Activated CD4-positive, alpha-beta memory T cell treated with anti-CD3 and anti-CD28 coated beads, Interleukin-2, amount 10 ng/mL, durations not matched to agents 7 days and 5 days (primary cell): Measurements from ENCODE around the gene FOLR2. TPM values are rescaled to one million over a fixed set of nuclear protein-coding genes. Genes with fewer than 3 reads are reported as not detected.
"Not testable (repeated sequence)": the region's sequence is repeated elsewhere in the genome, so short reads cannot be mapped to it uniquely, and the experiment has no call there.

ENCODE experiments used
- CTCF ChIA-PET: fragments of 350-600 bp; sonication (Branson Sonifier 250); formaldehyde crosslinking; loops from one replicate; lab custom pipeline; 2021; ENCODE audit warnings: antibody characterized with exemption, inconsistent platforms; lab: Charles Lee
- POLR2A ChIA-PET: fragments of 350-600 bp; sonication (Branson Sonifier 250); formaldehyde crosslinking; loops from one replicate; lab custom pipeline; 2021; ENCODE audit warnings: antibody characterized with exemption; lab: Charles Lee
- DNase-seq: peaks from one replicate; pipeline ENCODE4 v3.0.0-alpha.2; 2020
- H3K27ac Mint-ChIP-seq: one replicate; pipeline ENCODE4 v1.8.0; 2021; ENCODE audit warnings: mild to moderate bottlenecking, mixed read lengths
- H3K27me3 Mint-ChIP-seq: one replicate; pipeline ENCODE4 v1.8.0; 2021; ENCODE audit warnings: mixed read lengths
- H3K36me3 Mint-ChIP-seq: one replicate; pipeline ENCODE4 v1.8.0; 2021; ENCODE audit warnings: low read depth, mixed read lengths
- H3K4me1 Mint-ChIP-seq: one replicate; pipeline ENCODE4 v1.8.0; 2021; ENCODE audit warnings: mixed read lengths
- H3K4me3 Mint-ChIP-seq: one replicate; pipeline ENCODE4 v1.8.0; 2021; ENCODE audit warnings: mild to moderate bottlenecking, mixed read lengths
- H3K9me3 Mint-ChIP-seq: one replicate; pipeline ENCODE4 v1.8.0; 2021; ENCODE audit warnings: mixed read lengths
- total RNA-seq, 2 experiments: library from RNA; stranded (reverse); gene quantifications; one replicate each; pipeline ENCODE4 v1.2.3, GENCODE V29; 2021

The FOLR2 gene
- total RNA-seq, 2 experiments from 2014 or later = not detected

DNA sequence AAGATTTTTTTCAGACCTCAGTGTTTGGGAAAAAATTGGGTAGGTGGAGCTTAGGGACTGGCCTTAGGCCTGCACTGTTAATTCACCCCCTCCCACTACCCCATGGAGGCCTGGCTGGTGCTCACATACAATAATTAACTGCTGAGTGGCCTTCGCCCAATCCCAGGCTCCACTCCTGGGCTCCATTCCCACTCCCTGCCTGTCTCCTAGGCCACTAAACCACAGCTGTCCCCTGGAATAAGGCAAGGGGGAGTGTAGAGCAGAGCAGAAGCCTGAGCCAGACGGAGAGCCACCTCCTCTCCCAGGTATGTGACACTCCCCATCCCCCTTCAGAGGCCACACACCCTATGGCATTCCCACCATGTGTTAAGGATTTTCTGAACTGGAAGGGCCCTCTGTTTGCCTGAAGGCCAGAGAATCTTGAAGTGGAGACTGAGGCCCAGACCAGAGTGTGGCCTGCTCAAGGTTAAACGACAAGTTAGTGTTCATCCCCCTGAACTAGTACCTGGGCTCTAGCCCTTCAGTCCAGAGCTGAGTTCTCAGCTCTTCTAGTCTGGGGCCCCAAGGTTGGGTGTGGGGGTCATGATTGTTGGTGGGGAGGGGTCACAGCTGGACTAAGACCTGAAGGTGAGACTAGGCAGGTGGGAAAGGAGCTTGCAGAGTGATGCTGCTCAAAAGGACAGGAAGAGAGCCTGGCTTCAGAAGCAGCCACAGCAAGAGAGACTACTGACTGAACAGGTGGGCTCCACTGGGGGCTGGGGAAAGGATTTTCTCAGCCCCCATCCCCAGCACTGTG, 26.9 kb upstream of the FOLR2 start:
- no peak for DNase-seq
- Mint-ChIP-seq H3K4me3 (no peak overlapping the region), H3K27ac (no peak overlapping the region), H3K9me3 (no peaks in the 10 kb centered on the region), H3K36me3 (no peaks in the 10 kb centered on the region), H3K4me1 (no peaks in the 10 kb centered on the region), H3K27me3 (no peaks in the 10 kb centered on the region)
- ChIA-PET CTCF (interaction anchor here (0.9 to 1.5 kb wide), 2 partner anchors 45 to 241 kb away, joined by 3 read pairs; no protein-coding TSS in a partner anchor), POLR2A (no interaction called here)

DNA sequence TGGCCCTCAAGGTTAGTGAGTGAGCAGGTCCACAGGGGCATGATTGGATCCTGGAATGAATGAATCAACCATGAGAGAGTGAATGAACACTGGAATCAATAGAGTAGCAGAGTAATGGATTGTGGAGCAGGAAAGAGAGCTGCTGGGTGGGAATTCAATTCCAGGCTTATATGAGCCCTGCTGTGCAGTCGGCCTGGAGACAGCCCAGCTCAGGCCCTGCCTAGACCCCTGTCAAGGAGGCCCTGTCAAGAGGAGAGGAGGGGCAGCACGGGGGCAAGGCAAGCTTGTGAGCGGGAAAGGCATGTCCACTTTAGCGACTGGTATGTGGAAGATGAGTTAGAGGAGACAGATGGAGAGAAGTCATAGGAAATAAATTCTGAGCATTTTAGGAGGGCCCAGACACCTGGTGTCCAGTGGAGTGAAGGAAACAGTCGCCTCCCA, 25.9 kb upstream of the FOLR2 start:
- Mint-ChIP-seq H3K4me3 (no peak overlapping the region), H3K4me1 (no peaks in the 10 kb centered on the region), H3K27ac (no peak overlapping the region), H3K36me3 (no peaks in the 10 kb centered on the region), H3K9me3 (no peaks in the 10 kb centered on the region), H3K27me3 (no peaks in the 10 kb centered on the region)
- ChIA-PET POLR2A (no interaction called here), CTCF (interaction anchor here (0.7 kb wide), 1 partner anchor 111 kb away, joined by 4 read pairs; no protein-coding TSS in a partner anchor)
- DNase-seq = no peak

DNA sequence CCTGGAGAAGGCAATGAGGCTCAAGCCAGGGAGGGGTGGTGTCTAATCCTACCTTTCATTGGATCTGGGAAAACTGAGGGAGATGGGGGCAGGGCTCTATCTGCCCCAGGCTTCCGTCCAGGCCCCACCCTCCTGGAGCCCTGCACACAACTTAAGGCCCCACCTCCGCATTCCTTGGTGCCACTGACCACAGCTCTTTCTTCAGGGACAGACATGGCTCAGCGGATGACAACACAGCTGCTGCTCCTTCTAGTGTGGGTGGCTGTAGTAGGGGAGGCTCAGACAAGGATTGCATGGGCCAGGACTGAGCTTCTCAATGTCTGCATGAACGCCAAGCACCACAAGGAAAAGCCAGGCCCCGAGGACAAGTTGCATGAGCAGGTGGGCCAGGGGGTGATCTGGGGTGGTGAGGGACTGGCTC, 24.6 kb upstream of the FOLR2 start, which contains the start of gene FOLR1:
Gene FOLR1 (plus strand): TSS at position 180 of the 421 bp plus-strand sequence. CDS start 34 bp downstream, at position 214.
- Mint-ChIP-seq H3K36me3 (no peaks in the 10 kb centered on the region), H3K27me3 (no peaks in the 10 kb centered on the region), H3K4me1 (no peaks in the 10 kb centered on the region), H3K9me3 (no peaks in the 10 kb centered on the region), H3K27ac (no peak within 1 kb of the TSS), H3K4me3 (no peak within 1 kb of the TSS)
- no peak for DNase-seq
- ChIA-PET POLR2A (no interaction called here), CTCF (interaction anchor here (1.0 kb wide), 1 partner anchor 9 kb away, joined by 5 read pairs; no protein-coding TSS in a partner anchor)

DNA sequence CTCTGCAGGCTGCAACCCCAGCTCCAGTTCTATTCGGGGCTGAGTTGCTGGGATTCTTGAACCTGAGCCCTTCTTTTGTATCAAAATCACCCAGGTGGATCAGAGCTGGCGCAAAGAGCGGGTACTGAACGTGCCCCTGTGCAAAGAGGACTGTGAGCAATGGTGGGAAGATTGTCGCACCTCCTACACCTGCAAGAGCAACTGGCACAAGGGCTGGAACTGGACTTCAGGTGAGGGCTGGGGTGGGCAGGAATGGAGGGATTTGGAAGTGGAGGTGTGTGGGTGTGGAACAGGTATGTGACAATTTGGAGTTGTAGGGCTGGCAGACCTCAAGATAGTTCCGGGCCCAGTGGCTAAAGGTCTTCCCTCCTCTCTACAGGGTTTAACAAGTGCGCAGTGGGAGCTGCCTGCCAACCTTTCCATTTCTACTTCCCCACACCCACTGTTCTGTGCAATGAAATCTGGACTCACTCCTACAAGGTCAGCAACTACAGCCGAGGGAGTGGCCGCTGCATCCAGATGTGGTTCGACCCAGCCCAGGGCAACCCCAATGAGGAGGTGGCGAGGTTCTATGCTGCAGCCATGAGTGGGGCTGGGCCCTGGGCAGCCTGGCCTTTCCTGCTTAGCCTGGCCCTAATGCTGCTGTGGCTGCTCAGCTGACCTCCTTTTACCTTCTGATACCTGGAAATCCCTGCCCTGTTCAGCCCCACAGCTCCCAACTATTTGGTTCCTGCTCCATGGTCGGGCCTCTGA, 20.9 kb upstream of the FOLR2 start:
- Mint-ChIP-seq H3K4me1 (no peaks in the 10 kb centered on the region), H3K9me3 (no peaks in the 10 kb centered on the region), H3K4me3 (no peak overlapping the region), H3K27me3 (no peaks in the 10 kb centered on the region), H3K36me3 (no peaks in the 10 kb centered on the region), H3K27ac (no peak overlapping the region)
- CTCF ChIA-PET = no interaction called here
- no peak for DNase-seq
- POLR2A ChIA-PET = no interaction called here

DNA sequence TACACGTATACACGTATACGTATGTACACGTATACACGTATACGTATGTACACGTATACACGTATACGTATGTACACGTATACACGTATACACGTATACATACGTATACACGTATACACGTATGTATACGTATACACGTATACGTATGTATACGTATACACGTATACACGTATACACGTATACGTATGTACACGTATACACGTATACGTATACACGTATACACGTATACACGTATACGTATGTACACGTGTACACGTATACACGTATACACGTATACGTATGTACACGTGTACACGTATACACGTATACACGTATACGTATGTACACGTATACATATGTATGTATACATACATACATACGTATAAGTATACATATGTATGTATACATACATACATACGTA, 15.1 kb upstream of the FOLR2 start:
- CTCF ChIA-PET, H3K9me3 Mint-ChIP-seq, H3K27ac Mint-ChIP-seq, POLR2A ChIA-PET, H3K27me3 Mint-ChIP-seq, DNase-seq, H3K4me3 Mint-ChIP-seq, H3K36me3 Mint-ChIP-seq: not testable (repeated sequence)
- H3K4me1 Mint-ChIP-seq = peaks cover 11% of the 10 kb centered on the region

DNA sequence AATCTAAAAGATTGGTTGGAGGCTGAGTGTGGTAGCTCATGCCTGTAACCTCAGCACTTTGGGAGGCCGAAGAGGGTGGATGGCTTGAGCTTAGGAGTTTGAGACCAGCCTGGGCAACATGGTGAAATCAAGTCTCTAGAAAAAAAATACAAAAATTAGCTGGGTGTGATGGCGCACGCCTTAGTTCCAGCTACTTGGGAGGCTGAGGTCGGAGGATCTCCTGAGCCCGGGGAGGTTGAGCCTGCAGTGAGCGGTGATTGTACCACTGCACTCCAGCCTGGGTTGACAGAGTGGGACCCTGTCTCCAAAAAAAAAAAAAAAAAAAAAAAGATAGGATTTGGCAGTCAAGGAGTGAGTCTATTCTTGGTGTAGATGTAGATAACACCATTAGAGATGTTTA, 14.0 kb upstream of the FOLR2 start:
- Mint-ChIP-seq H3K36me3 (no peaks in the 10 kb centered on the region), H3K4me1 (peaks cover 11% of the 10 kb centered on the region), H3K27me3 (no peaks in the 10 kb centered on the region), H3K4me3 (no peak overlapping the region), H3K9me3 (no peaks in the 10 kb centered on the region), H3K27ac (no peak overlapping the region)
- ChIA-PET POLR2A (interaction anchor here (0.8 to 1.4 kb wide), 2 partner anchors 21 to 22 kb away, joined by 3 read pairs; partner anchors contain the start of gene INPPL1), CTCF (no interaction called here)
- no peak for DNase-seq

DNA sequence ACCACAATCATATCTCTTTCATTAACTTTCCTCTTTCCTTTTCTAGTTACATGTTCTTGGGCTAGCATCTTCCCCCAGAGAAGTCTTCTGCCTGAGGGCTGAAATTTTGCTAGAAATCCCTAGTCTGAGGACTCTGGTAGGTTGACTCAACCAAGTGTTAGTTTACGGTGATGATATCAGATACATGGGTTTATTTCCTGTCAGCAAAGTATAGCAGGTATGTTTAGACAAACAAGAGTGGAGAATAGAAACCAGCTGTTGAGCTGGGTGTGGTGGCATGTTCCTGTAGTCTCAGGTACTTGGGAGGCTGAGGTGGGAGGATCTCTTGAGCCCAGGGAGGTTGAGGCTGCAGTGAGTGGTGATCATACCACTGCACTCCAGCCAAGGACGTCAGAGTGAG, 13.4 kb upstream of the FOLR2 start:
- CTCF ChIA-PET = no interaction called here
- Mint-ChIP-seq H3K27ac (no peak overlapping the region), H3K4me3 (no peak overlapping the region), H3K36me3 (no peaks in the 10 kb centered on the region), H3K9me3 (no peaks in the 10 kb centered on the region), H3K4me1 (peaks cover 11% of the 10 kb centered on the region), H3K27me3 (no peaks in the 10 kb centered on the region)
- DNase-seq = no peak
- POLR2A ChIA-PET = interaction anchor here (1.4 kb wide), 1 partner anchor 22 kb away, joined by 3 read pairs; the partner anchor contains the start of gene INPPL1

DNA sequence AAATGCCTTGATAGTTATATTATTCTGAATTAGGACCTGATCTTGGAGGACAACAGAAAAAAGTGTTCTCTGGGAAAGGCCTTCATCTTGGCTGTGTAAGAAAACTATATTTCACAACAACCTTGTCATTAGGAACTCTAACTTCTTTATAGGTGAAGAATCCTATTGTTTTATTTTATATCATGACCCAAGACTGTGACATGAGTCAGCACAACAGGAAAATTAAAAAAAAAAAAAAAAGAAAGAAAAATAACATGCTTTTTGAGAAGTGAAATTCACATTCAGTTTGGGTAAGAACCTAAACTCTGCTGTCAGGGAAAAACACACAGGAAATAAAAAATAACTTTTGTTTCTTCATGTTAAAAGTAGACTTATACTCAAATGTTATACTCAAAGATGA, 11.7 kb upstream of the FOLR2 start:
- H3K4me3 Mint-ChIP-seq = no peak overlapping the region
- no peak overlapping the region for H3K27ac Mint-ChIP-seq
- H3K27me3 Mint-ChIP-seq = peaks cover 15% of the 10 kb centered on the region
- ChIA-PET POLR2A (no interaction called here), CTCF (interaction anchor here (0.9 to 1.7 kb wide), 2 partner anchors 18 to 61 kb away, joined by 3 read pairs; no protein-coding TSS in a partner anchor)
- H3K36me3 Mint-ChIP-seq = no peaks in the 10 kb centered on the region
- peaks cover 11% of the 10 kb centered on the region for H3K4me1 Mint-ChIP-seq
- DNase-seq = no peak
- H3K9me3 Mint-ChIP-seq = peaks cover 10% of the 10 kb centered on the region

DNA sequence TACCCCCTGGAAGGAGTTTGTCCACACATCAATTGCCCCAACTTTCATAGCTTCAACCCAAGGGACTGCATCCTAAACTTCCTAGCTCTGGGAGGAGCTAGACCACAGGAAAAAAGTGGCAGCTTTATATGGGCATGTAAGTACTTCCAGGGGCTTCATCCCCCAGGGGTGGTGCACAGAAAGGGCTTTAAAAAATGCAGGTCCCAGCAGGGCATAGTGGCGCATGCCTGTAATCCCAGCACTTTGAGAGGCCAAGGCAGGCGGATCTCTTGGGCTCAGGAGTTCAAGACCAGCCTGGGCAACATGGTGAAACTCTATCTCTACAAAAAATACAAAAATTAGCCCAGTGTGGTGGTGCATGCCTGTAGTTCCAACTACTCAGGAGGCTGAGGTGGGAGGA, 9.8 kb upstream of the FOLR2 start:
- H3K4me3 Mint-ChIP-seq, POLR2A ChIA-PET, H3K36me3 Mint-ChIP-seq, H3K27ac Mint-ChIP-seq, DNase-seq: not testable (repeated sequence)
- Mint-ChIP-seq H3K27me3 (peaks cover 19% of the 10 kb centered on the region), H3K9me3 (peaks cover 13% of the 10 kb centered on the region), H3K4me1 (peaks cover 11% of the 10 kb centered on the region)
- CTCF ChIA-PET = interaction anchor here (0.6 to 1.0 kb wide), 3 partner anchors 24 to 263 kb away, joined by 3 to 5 read pairs (median 4); no protein-coding TSS in a partner anchor

DNA sequence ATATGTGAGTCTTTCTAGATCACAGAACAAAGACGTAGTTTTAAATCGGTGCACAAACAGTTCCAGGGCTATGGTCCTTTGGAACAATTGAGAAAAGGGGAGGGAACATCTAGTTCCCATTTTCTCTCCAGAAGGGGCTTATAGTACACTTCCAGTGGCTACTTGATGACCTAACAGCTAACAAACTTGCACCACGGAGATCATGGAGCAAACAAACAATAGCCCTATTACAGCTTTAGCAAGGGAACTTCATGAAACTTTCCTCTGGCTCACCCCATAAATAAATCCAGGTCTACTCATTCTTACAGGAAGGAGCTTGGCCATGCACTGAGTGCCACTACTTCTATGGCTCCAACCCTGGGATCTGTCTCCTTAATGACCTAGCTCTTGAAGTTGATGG, 8.3 kb upstream of the FOLR2 start:
- Mint-ChIP-seq H3K4me1 (peaks cover 3% of the 10 kb centered on the region), H3K9me3 (peaks cover 13% of the 10 kb centered on the region), H3K4me3 (no peak overlapping the region), H3K27ac (no peak overlapping the region), H3K36me3 (no peaks in the 10 kb centered on the region), H3K27me3 (peaks cover 27% of the 10 kb centered on the region)
- POLR2A ChIA-PET = no interaction called here
- CTCF ChIA-PET = interaction anchor here (1.4 kb wide), 1 partner anchor 64 kb away, joined by 3 read pairs; no protein-coding TSS in a partner anchor
- DNase-seq = peak; percentile 1

DNA sequence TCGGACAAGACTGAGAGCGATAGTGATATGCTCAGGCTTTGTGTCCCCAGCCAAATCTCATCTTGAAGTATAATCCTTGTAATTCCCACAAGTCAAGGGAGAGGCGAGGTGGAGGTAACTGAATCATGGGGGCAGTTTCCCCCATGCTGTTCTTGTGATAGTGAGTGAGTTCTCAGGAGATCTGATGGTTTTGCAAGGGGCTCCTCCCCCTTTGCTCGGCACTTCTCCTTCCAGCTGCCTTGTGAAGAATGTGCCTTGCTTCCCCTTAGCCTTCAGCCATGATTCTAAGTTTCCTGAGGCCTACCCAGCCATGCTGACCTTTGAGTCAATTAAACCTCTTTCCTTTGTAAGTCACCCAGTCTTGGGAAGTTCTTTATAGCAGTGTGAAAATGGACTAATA, 7.5 kb upstream of the FOLR2 start:
- peaks cover 13% of the 10 kb centered on the region for H3K9me3 Mint-ChIP-seq
- no peaks in the 10 kb centered on the region for H3K36me3 Mint-ChIP-seq
- H3K27ac Mint-ChIP-seq = no peak overlapping the region
- DNase-seq = peak; percentile 0
- ChIA-PET POLR2A (no interaction called here), CTCF (interaction anchor here (1.4 kb wide), 1 partner anchor 64 kb away, joined by 3 read pairs; no protein-coding TSS in a partner anchor)
- H3K27me3 Mint-ChIP-seq = peaks cover 31% of the 10 kb centered on the region
- H3K4me1 Mint-ChIP-seq = no peaks in the 10 kb centered on the region
- H3K4me3 Mint-ChIP-seq = no peak overlapping the region

DNA sequence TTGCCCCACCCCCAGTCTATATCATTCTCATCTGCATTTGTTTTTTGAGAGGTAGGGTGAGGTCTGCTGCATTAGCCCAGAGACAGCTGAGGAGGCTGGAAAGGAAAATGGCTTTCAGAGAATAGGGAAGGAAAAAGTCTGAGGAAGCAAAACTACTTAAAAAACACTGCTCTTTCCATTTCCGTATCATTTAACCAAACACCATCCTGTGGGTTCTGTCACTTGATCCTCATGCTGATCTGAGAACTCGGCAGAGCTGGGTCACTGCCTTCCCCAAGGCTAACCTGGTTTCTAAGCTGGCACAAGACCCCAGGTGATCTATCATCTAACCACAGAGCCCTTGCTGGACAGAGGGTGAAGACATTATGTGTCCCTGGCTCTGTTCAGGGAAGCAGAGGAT, 1.2 kb downstream of the FOLR2 start:
- no peaks in the 10 kb centered on the region for H3K9me3 Mint-ChIP-seq
- H3K27me3 Mint-ChIP-seq = peaks cover 43% of the 10 kb centered on the region
- H3K27ac Mint-ChIP-seq = no peak overlapping the region
- H3K36me3 Mint-ChIP-seq = no peaks in the 10 kb centered on the region
- H3K4me3 Mint-ChIP-seq = no peak overlapping the region
- CTCF ChIA-PET = no interaction called here
- DNase-seq = no peak
- H3K4me1 Mint-ChIP-seq = peaks cover 27% of the 10 kb centered on the region
- POLR2A ChIA-PET = no interaction called here

DNA sequence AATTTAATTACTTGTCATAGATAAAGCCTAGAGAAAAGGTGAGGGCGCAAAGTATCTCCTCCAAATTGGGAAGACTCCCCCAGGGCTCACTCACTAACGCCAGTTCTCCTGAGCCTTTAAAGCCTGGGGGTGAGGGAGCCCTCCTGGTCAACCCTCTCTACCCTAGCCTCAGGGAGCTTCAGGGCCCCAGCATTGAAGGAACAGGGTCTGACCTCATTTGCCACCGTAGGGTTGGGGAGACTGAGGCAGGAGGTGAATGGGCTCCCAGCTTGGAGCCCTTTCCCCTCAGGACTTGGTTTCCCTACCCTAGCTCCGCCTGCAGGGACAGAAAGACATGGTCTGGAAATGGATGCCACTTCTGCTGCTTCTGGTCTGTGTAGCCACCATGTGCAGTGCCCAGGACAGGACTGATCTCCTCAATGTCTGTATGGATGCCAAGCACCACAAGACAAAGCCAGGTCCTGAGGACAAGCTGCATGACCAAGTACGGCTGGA, 1.7 kb downstream of the FOLR2 start:
- Mint-ChIP-seq H3K27ac (no peak overlapping the region), H3K27me3 (peaks cover 39% of the 10 kb centered on the region), H3K36me3 (no peaks in the 10 kb centered on the region), H3K9me3 (no peaks in the 10 kb centered on the region), H3K4me1 (peaks cover 29% of the 10 kb centered on the region), H3K4me3 (no peak overlapping the region)
- POLR2A ChIA-PET = no interaction called here
- no peak for DNase-seq
- CTCF ChIA-PET = no interaction called here
